H1 (cell line): ENCODE results near the gene APOC1. TPM values are rescaled to one million over a fixed set of nuclear protein-coding genes. Genes with fewer than 3 reads are reported as not detected.
A peak's percentile ranks its signal among the peaks of the same experiment; 100 is the strongest.

Source experiments
- CTCF ChIA-PET: fragments of 300-600 bp; sonication (Branson Sonifier 250); formaldehyde crosslinking; loops from one replicate; lab custom pipeline; 2021; ENCODE audit not compliant: partially characterized antibody; lab: Charles Lee
- POLR2A ChIA-PET: fragments of 300-600 bp; sonication (Branson Sonifier 250); formaldehyde crosslinking; loops from one replicate; lab custom pipeline; 2021; ENCODE audit warnings: inconsistent platforms; ENCODE audit not compliant: partially characterized antibody; lab: Charles Lee
- DNase-seq, 2 experiments: peaks; one replicate each; pipeline versions ENCODE4 v3.0.0 to v3.0.0-alpha.2; 2010 to 2022; ENCODE audit warnings: low spot score in 2 of 2, low read depth in 1 of 2, mixed read lengths in 1 of 2
- FAIRE-seq: peaks from 2 replicates; lab custom pipeline; 2011; peaks lifted over from hg19 to GRCh38; lab: Jason Lieb, UNC
- H2AFZ ChIP-seq: 2 replicates; pipeline ENCODE4 v1.8.1; 2012; ENCODE audit warnings: low read length, inconsistent platforms
- H2AK5ac ChIP-seq: 2 replicates; pipeline ENCODE4 v1.6.1; 2013; ENCODE audit warnings: low read depth, low read length
- H2BK120ac ChIP-seq: replicated peaks from 2 replicates; pipeline ENCODE3; 2013; ENCODE audit warnings: low read depth, low read length, inconsistent platforms
- H2BK12ac ChIP-seq: 2 replicates; pipeline ENCODE4 v1.6.1; 2013; ENCODE audit warnings: low read depth, low read length
- H2BK15ac ChIP-seq: 2 replicates; pipeline ENCODE4 v1.6.1; 2013; ENCODE audit warnings: low read length
- H2BK20ac ChIP-seq: 2 replicates; pipeline ENCODE4 v1.6.1; 2013; ENCODE audit warnings: low read length
- H2BK5ac ChIP-seq: 2 replicates; pipeline ENCODE4 v1.6.1; 2013; ENCODE audit warnings: low read depth, low read length
- H3K14ac ChIP-seq: 2 replicates; pipeline ENCODE4 v1.6.1; 2013; ENCODE audit warnings: inconsistent platforms; ENCODE audit not compliant: insufficient read length
- H3K18ac ChIP-seq: 2 replicates; pipeline ENCODE4 v1.6.1; 2013; ENCODE audit warnings: low read length; ENCODE audit errors: extremely low read depth
- H3K23ac ChIP-seq: 2 replicates; pipeline ENCODE4 v1.6.1; 2013; ENCODE audit warnings: inconsistent platforms; ENCODE audit not compliant: insufficient read length
- H3K23me2 ChIP-seq: 2 replicates; pipeline ENCODE4 v1.6.1; 2013; ENCODE audit warnings: low read depth, low read length
- H3K27ac ChIP-seq: 2 replicates; pipeline ENCODE4 v1.6.1; 2011; ENCODE audit warnings: low read depth, low read length, inconsistent platforms
- H3K27me3 ChIP-seq, 4 experiments: replicated peaks in 1 of 4; 1 replicate in 1 of 4; 2 replicates in 3 of 4; pipeline versions ENCODE4 v1.6.1 to v1.8.1; 2011 to 2013; ENCODE audit warnings: low read length in 3 of 4, mild to moderate bottlenecking in 3 of 4, inconsistent platforms in 2 of 4, mixed read lengths in 2 of 4, moderate library complexity in 1 of 4; ENCODE audit not compliant: control insufficient read depth in 3 of 4, insufficient read depth in 3 of 4; ENCODE audit errors: extremely low read depth in 1 of 4
- H3K36me3 ChIP-seq, 4 experiments: 2 replicates each; pipeline versions ENCODE4 v1.6.1 to v1.8.1; 2011 to 2013; ENCODE audit warnings: mild to moderate bottlenecking in 4 of 4, low read length in 3 of 4, moderate library complexity in 2 of 4, control low read depth in 1 of 4, inconsistent platforms in 1 of 4; ENCODE audit not compliant: insufficient read depth in 4 of 4, control insufficient read depth in 2 of 4
- H3K4ac ChIP-seq: replicated peaks from 2 replicates; pipeline ENCODE3; 2013; ENCODE audit warnings: low read length, low read depth, mixed read lengths, inconsistent platforms; ENCODE audit not compliant: insufficient read length
- H3K4me1 ChIP-seq, 4 experiments: replicated peaks in 1 of 4; 1 replicate in 1 of 4; 2 replicates in 3 of 4; pipeline versions ENCODE4 v1.6.1 to v1.8.1; 2011 to 2013; ENCODE audit warnings: low read length in 3 of 4, inconsistent platforms in 2 of 4, mixed read lengths in 1 of 4; ENCODE audit not compliant: insufficient read depth in 4 of 4, control insufficient read depth in 3 of 4
- H3K4me2 ChIP-seq, 2 experiments: 2 replicates each; pipeline versions ENCODE4 v1.6.1 to v1.8.1; 2011 to 2013; ENCODE audit warnings: low read depth in 2 of 2, low read length in 2 of 2, control low read depth in 1 of 2, inconsistent platforms in 1 of 2, mild to moderate bottlenecking in 1 of 2; ENCODE audit not compliant: insufficient read depth in 1 of 2
- H3K4me3 ChIP-seq, 4 experiments: fragments of 200-600, 300-600 bp in 1 of 4; sonication (generic), shearing (Covaris generic), sonication (Bioruptor Twin) in 1 of 4; 2 replicates each; pipeline versions ENCODE4 v1.5.1 to v1.8.1; 2011 to 2016; ENCODE audit warnings: low read length in 4 of 4, low read depth in 3 of 4, control low read depth in 2 of 4, inconsistent platforms in 2 of 4, mild to moderate bottlenecking in 2 of 4, mixed read lengths in 1 of 4, moderate library complexity in 1 of 4; ENCODE audit not compliant: insufficient read depth in 2 of 4; ENCODE audit errors: extremely low read depth in 1 of 4
- H3K56ac ChIP-seq: replicated peaks from 2 replicates; pipeline ENCODE3; 2013; ENCODE audit warnings: low read depth, mild to moderate bottlenecking, mixed read lengths, low read length, inconsistent platforms; ENCODE audit not compliant: insufficient read length
- H3K79me1 ChIP-seq: 2 replicates; pipeline ENCODE4 v1.6.1; 2013; ENCODE audit warnings: low read depth, low read length, control low read depth
- H3K79me2 ChIP-seq, 2 experiments: 2 replicates each; pipeline versions ENCODE4 v1.6.1 to v1.8.1; 2012 to 2013; ENCODE audit warnings: low read length in 2 of 2, mild to moderate bottlenecking in 2 of 2, inconsistent platforms in 1 of 2; ENCODE audit not compliant: insufficient read depth in 2 of 2, control insufficient read depth in 1 of 2
- H3K9ac ChIP-seq, 4 experiments: replicated peaks in 1 of 4; 1 replicate in 1 of 4; 2 replicates in 3 of 4; pipeline versions ENCODE4 v1.6.1 to v1.8.1; 2011 to 2013; ENCODE audit warnings: low read depth in 3 of 4, low read length in 3 of 4, control low read depth in 2 of 4, mild to moderate bottlenecking in 2 of 4, moderate library complexity in 2 of 4, inconsistent platforms in 1 of 4; ENCODE audit errors: extremely low read depth in 1 of 4
- H3K9me3 ChIP-seq, 2 experiments: 2 replicates each; pipeline versions ENCODE4 v1.6.1 to v1.8.1; 2012 to 2013; ENCODE audit warnings: mild to moderate bottlenecking in 2 of 2, moderate library complexity in 2 of 2, control low read depth in 1 of 2, inconsistent platforms in 1 of 2, low read depth in 1 of 2, low read length in 1 of 2, mixed read lengths in 1 of 2; ENCODE audit not compliant: insufficient read depth in 2 of 2
- H4K20me1 ChIP-seq, 2 experiments: replicated peaks in 1 of 2; 2 replicates each; pipeline versions ENCODE3 to v1.8.1; 2011 to 2013; ENCODE audit warnings: inconsistent platforms in 2 of 2, low read length in 2 of 2, mild to moderate bottlenecking in 1 of 2; ENCODE audit not compliant: insufficient read depth in 2 of 2, control insufficient read depth in 1 of 2
- H4K5ac ChIP-seq: 2 replicates; pipeline ENCODE4 v1.6.1; 2013; ENCODE audit warnings: low read length, low read depth, mixed read lengths, inconsistent platforms; ENCODE audit not compliant: insufficient read length
- H4K8ac ChIP-seq: 2 replicates; pipeline ENCODE4 v1.8.0; 2013; ENCODE audit warnings: mild to moderate bottlenecking, moderate library complexity, low read length, inconsistent platforms; ENCODE audit not compliant: insufficient read depth; ENCODE audit errors: extremely low read depth
- H4K91ac ChIP-seq: replicated peaks from 2 replicates; pipeline ENCODE3; 2013; ENCODE audit warnings: low read length, mixed read lengths, inconsistent platforms; ENCODE audit not compliant: insufficient read length
- CHD1 ChIP-seq: IDR thresholded peaks from 2 replicates; pipeline ENCODE4 v1.6.1; 2012; ENCODE audit warnings: low read depth, low read length, improper control_type of control experiment
- RFX5 ChIP-seq: IDR thresholded peaks from 2 replicates; pipeline ENCODE4 v1.6.1; 2011; ENCODE audit warnings: low read depth, low read length, improper control_type of control experiment, borderline replicate concordance
- RNF2 ChIP-seq: fragments of 200-900, 300-1000 bp; sonication (generic); IDR thresholded peaks from 2 replicates; pipeline ENCODE4 v1.7.1; 2016; ENCODE audit warnings: borderline replicate concordance, low read depth, mild to moderate bottlenecking, antibody characterized with exemption, low read length; ENCODE audit not compliant: poor library complexity, severe bottlenecking; ENCODE audit errors: missing control alignments
- RXRA ChIP-seq: IDR thresholded peaks from 2 replicates; pipeline ENCODE4 v1.6.1; 2011; ENCODE audit warnings: low read depth, mild to moderate bottlenecking, low read length, moderate library complexity; ENCODE audit not compliant: insufficient read depth
- SRF ChIP-seq: IDR thresholded peaks from 2 replicates; pipeline ENCODE4 v1.6.1; 2011; ENCODE audit warnings: mild to moderate bottlenecking, low read depth, low read length, moderate library complexity
- SUZ12 ChIP-seq: fragments of 200-600 bp; sonication (generic); IDR thresholded peaks from 2 replicates; pipeline ENCODE4 v1.6.1; 2012; ENCODE audit warnings: mild to moderate bottlenecking, inconsistent platforms, low read length, moderate library complexity, mixed read lengths
- TAF1 ChIP-seq: IDR thresholded peaks from 2 replicates; pipeline ENCODE4 v1.6.1; 2011; ENCODE audit warnings: mild to moderate bottlenecking, low read depth, low read length
- TEAD4 ChIP-seq: IDR thresholded peaks from 2 replicates; pipeline ENCODE4 v1.6.1; 2012; ENCODE audit warnings: low read depth, low read length, inconsistent platforms, mixed read lengths
- USF2 ChIP-seq: IDR thresholded peaks from 2 replicates; pipeline ENCODE4 v1.6.1; 2011; ENCODE audit warnings: low read length, improper control_type of control experiment
- ZNF274 ChIP-seq: IDR thresholded peaks from 2 replicates; pipeline ENCODE4 v1.7.0; 2012; ENCODE audit warnings: low read length, borderline replicate concordance; ENCODE audit errors: extremely low read depth
- WGBS, 2 experiments: shearing (Covaris generic) in 1 of 2; methylation state at CpG; one replicate each; pipeline versions ENCODE4 v1.1.6 to v1.1.7; 2013 to 2015; ENCODE audit warnings: low lambda C conversion rate in 2 of 2, mixed read lengths in 2 of 2, inconsistent platforms in 1 of 2, low coverage in 1 of 2, missing lambda C conversion rate in 1 of 2; ENCODE audit not compliant: insufficient replicate concordance in 2 of 2, insufficient coverage in 1 of 2, insufficient read length in 1 of 2; ENCODE audit errors: extremely low coverage in 1 of 2, missing lambda C conversion rate in 1 of 2; 5-methylcytosine and 5-hydroxymethylcytosine counted together
- polyA plus RNA-seq, 7 experiments: library from polyadenylated mRNA; depleted of rRNA in 3 of 7; stranded (reverse) in 5 of 7; unstranded in 2 of 7; fragments of >200 nt in 5 of 7; fragments of 200-250 nt in 2 of 7; gene quantifications; 1 replicate in 5 of 7; 2 replicates in 1 of 7; 4 replicates in 1 of 7; pipeline versions ENCODE4 v1.2.1 to v1.2.3, GENCODE V29; 2011 to 2013; ENCODE audit warnings: missing spikeins in 2 of 7, mixed read lengths in 2 of 7
- total RNA-seq: library from RNA; stranded (reverse); fragmentation: NEBNext Ultra II Directional; extraction: Animal tissue kit (Norgen Biotek cat#: 25700); gene quantifications from 2 replicates; pipeline ENCODE4 v1.2.1, GENCODE V29; 2021

The APOC1 gene
- total and polyA plus RNA-seq, 2 of the 8 experiments (the other 6 are each of a cell fraction or from before 2014, with no cell fraction given): 55.8 to 78.2 TPM

GRCh38 chr19:44890366-44891015 lies 23.9 kb upstream of the APOC1 start:
- Histone ChIP-seq H3K79me1 (peaks cover 23% of the 10 kb centered on the region), H4K8ac (peak overlapping the region; percentile 16; the same call in 1 of the 2 replicates), H3K4ac (no peak overlapping the region), H3K4me3 (peak overlapping the region; percentile 28 to 58 (median 48); a peak in 7 of 8 replicates), H2AK5ac (no peak overlapping the region), H3K23me2 (peaks cover 17% of the 10 kb centered on the region), H2BK5ac (peak overlapping the region; percentile 71), H2BK20ac (no peak overlapping the region; the same call in 1 of the 2 replicates), H3K18ac (peak overlapping the region; percentile 73; the same call in 1 of the 2 replicates), H2BK120ac (no peak overlapping the region), H3K27me3 (no peaks in the 10 kb centered on the region), H3K4me2 (peak overlapping the region; percentile 70 to 96), H3K9ac (peak overlapping the region in 3 of 4 experiments; percentile 53 to 83 (median 62); a peak in 5 of 7 replicates), H4K20me1 (peaks cover 11 to 17% of the 10 kb centered on the region in 2 experiments), H3K56ac (no peak overlapping the region), H4K5ac (peak overlapping the region; percentile 0), H2BK12ac (no peak overlapping the region), H4K91ac (no peak overlapping the region), H2AFZ (no peak overlapping the region), H3K14ac (no peak overlapping the region), H3K23ac (no peak overlapping the region), H3K27ac (peak overlapping the region; percentile 74; the same call in 1 of the 2 replicates), H3K36me3 (peaks cover 28 to 57% (median 36%) of the 10 kb centered on the region in 4 experiments), H2BK15ac (no peak overlapping the region), H3K79me2 (peaks cover 7 to 35% of the 10 kb centered on the region in 2 experiments), H3K4me1 (peaks cover 5 to 8% (median 7%) of the 10 kb centered on the region in 4 experiments), H3K9me3 (no peaks in the 10 kb centered on the region)
- 1% methylated on average over 37 of the region's 40 CpGs; no CpG with 5 or more reads in 1 of the 2 experiments for WGBS, 2 experiments
- POLR2A ChIA-PET: interaction anchor here (0.6 to 9.8 kb wide), 24 partner anchors 8 to 795 kb away, joined by 3 to 247 read pairs (median 4); partner anchors contain the start of genes APOE, CLASRP, NECTIN2 and PPP1R37
- FAIRE-seq (peak; percentile 97), DNase-seq (peak; percentile 99)
- CTCF ChIA-PET: interaction anchor here (0.6 to 1.1 kb wide), 4 partner anchors 9 to 166 kb away, joined by 3 to 6 read pairs (median 4); no protein-coding TSS in a partner anchor
- TF ChIP-seq USF2 (no peak), TAF1 (peak; percentile 71), SUZ12 (no peak), CHD1 (no peak), ZNF274 (no peak), RNF2 (no peak), SRF (no peak), RFX5 (no peak), RXRA (no peak), TEAD4 (no peak)
